H7 (cell line): ENCODE results near the gene FCN2. TPM values are rescaled to one million over a fixed set of nuclear protein-coding genes. Genes with fewer than 3 reads are reported as not detected.

Experiments used
- DNase-seq: peaks from one replicate; pipeline ENCODE4 v3.0.0; 2012
- H3K27me3 ChIP-seq: 2 replicates; pipeline ENCODE4 v1.6.0; 2011; ENCODE audit warnings: mild to moderate bottlenecking, low read length; ENCODE audit not compliant: control insufficient read depth, insufficient read depth
- H3K36me3 ChIP-seq: replicated peaks from 2 replicates; pipeline ENCODE4 v1.5.1; 2011; ENCODE audit warnings: low read length; ENCODE audit not compliant: control insufficient read depth, insufficient read depth
- H3K4me3 ChIP-seq: 2 replicates; pipeline ENCODE4 v1.5.1; 2011; ENCODE audit warnings: low read depth, mild to moderate bottlenecking, control low read depth, low read length, moderate library complexity; ENCODE audit not compliant: insufficient read depth
- total RNA-seq: library from RNA; depleted of rRNA; stranded (reverse); fragments of >200 nt; shearing (Covaris generic); gene quantifications from 2 replicates; pipeline ENCODE4 v1.2.3, GENCODE V29; 2014; rRNA removed

FCN2 gene
- total RNA-seq, 1 experiment from 2014 or later, result not detected

DNA sequence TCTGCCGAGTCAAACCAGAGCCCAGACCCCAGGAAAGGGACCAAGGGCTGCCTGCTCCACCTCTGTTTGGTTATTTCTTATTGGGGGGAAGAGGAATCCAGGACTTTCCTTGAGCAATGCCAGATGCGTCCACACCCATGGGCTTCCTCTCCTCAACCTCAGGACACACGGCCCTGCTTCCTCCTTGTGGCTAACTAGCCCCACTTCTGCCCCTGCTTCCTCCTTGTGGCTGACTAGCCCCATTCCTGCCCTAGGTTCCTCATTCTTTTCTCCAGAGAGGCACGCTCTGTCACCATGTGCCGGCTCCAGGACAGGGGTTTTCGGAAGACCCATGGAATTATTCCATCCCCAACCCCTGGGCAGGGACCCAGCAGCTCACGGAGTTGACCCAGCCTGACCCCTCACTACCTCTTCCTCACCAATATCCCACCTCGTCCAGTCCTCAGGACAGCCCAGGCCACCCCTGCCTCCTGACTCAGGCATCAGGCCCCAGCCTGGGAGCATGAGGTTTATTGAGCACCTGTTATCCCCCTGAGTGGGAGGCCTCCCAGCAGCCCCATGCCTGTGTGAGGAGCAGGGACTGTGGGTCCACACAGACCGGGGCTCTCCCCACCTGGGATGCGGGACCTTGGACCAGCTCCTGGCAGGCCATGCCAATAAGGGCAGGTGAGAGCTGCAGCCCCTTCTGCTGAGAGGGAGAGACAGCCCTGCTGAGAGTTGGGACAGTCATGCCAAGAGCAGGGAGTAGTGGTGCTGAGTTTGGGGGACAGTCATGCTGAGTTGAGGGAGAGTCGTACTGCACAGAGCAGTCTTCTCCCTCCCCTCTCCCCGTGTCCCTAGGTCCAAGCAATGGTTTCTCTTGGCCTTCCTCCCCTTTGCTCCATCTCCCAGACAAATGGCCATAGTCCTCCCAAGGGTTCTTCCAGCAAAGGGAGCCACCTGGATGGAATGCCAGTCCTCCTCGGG is 48.9 kb downstream of the FCN2 start:
- Histone ChIP-seq H3K36me3 (no peaks in the 10 kb centered on the region), H3K4me3 (no peak overlapping the region), H3K27me3 (no peaks in the 10 kb centered on the region)
- peak; percentile 47 for DNase-seq

DNA sequence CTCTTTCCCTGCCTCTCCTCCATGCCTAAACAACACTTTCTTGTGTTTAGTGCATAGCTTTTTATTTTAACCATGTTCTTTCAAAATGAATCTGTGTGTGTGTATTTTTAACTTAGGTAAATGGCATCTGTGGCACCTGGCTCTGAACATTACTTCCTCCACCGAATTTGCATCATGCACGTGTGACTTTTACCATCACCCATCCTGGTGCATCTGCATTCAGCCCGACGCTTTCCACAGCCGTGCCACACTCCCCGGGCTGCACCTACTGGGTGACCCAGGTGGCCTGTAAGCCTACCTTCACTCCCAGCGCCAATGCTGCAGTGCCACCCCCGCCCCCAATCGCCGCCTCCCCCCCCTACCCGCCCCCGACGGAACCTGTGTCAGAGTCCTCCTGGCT is 49.8 kb downstream of the FCN2 start:
- no peaks in the 10 kb centered on the region for H3K36me3 ChIP-seq
- H3K27me3 ChIP-seq, result no peaks in the 10 kb centered on the region
- no peak overlapping the region for H3K4me3 ChIP-seq
- peak; percentile 60 for DNase-seq

DNA sequence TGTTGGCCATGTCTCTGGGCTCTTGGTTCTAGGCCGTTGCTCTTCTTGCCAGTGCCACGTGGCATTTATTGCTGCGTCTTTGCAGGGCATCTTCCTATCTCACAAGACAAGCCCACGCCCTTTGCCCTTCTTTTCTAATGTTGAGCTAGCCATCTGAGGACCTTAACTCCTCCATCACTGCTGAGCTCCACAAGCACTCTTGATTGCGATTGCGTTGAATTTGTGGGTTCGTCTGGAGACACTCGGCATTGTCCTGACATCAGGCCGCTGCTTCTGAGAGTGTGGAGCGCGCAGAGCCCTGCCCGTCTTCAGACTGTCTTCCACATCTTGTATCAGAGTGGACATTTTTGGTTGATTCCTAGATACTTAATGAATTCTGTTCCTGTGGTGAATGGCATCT is 51.6 kb downstream of the FCN2 start:
- no peak overlapping the region for H3K4me3 ChIP-seq
- no peaks in the 10 kb centered on the region for H3K36me3 ChIP-seq
- H3K27me3 ChIP-seq, result no peaks in the 10 kb centered on the region
- DNase-seq, result no peak

DNA sequence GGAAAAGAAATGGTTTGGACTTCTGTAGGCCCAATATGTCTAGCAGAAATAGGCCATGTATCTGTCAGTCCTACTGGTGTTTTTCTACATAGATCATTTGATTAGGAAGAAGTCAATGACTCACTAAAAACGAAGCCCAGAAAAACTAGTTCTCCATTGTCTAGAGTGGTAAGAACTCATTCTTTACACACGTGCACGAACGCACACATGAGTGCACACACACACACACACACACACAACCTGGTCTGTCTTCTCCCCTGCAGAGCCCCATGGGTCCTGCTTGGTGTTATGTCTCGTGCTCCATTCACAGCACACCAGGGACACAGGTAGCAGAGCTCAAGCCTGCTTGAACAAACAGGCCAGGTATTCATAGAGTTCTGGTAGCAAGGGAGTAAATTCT is 52.0 kb downstream of the FCN2 start:
- Histone ChIP-seq H3K36me3 (no peaks in the 10 kb centered on the region), H3K27me3 (no peaks in the 10 kb centered on the region), H3K4me3 (no peak overlapping the region)
- DNase-seq, result no peak

DNA sequence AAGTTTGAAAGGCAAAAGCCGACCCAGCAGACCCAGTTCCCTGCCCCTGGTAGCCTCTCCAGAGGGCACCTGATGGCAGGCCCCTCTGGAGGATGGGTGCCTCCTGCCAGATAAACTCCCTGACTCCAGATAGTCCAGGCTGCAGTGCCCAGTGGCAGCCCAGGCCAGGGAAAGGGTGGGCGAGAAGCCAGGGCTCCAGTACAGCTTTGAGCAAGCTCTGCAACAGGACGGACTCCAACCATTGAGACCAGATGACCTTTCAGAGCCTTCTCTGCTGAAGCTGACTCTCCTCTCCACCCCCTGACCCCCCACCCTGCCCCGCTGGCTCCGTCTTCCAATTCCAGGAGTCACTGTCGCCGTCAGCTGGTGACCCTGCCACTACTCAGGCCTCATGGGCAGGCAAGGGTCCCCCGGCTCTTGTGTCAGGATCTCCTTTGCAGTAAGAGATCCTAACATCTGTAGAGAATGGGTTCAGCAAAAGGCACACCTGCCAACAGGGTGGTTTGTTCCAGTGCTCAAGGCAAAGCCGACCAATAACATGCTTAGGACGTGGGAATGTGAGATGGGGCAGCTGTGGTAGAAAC is 52.6 kb downstream of the FCN2 start:
- DNase-seq, result peak; percentile 18
- H3K27me3 ChIP-seq, result no peaks in the 10 kb centered on the region
- H3K36me3 ChIP-seq, result no peaks in the 10 kb centered on the region
- no peak overlapping the region for H3K4me3 ChIP-seq

DNA sequence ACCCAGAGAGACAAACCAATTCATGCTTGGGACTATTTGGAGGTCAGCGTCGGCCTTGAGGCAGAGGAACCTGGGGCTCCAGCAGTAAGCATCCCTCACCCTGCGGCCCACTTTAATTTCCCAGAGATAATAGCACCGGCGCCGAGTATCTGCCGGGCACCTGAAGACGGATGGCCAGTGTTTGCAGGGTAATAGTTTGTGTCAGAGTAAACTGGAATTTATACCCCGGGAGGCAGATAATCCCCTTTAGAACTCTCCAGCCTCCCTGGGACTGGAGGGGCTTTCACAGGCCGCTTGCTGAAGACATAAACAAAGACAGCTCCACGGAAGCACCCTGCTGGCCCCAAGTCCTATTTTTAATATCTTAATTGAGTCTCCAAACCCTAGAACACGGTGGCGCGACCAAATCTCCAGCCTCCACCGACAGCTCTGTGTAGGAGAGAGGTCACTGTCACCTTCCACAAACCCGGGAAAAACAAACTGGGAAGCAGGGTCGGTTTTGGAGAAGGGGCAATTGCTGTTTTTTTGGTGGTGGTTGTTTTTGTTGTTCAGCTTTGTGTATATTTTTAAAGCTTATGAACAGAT is 54.5 kb downstream of the FCN2 start:
- DNase-seq, result peak; percentile 67

DNA sequence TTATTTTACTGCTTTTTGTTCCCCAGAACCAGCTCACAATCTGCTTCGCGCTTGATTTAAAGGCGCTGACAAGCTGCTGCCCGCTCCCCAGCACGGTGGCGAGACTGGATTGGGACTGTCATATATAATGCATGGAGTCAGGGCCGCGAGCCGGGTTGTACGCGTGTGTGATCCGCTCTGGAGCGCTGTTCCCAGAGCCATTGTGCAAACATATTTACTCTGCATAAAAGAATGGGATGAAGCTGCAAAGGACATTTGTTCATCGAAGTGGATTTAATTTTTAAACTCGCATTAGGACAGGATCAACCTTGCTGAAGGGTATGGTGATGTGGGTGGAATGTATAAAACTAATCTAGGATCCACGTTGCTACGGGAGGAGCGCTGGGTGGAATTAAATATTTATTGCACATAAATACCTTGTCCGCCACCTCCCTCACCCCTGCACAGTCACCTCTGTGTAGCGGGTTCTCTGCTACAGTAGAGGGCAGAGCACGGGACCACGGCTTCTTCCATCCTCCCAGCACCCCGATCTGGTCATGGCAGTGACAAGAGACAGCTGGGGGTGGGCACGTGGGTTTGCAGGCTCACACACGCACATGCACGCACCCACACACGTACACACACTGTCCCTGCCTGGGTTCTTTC is 55.2 kb downstream of the FCN2 start:
- Histone ChIP-seq H3K4me3 (no peak overlapping the region), H3K36me3 (no peaks in the 10 kb centered on the region), H3K27me3 (no peaks in the 10 kb centered on the region)
- DNase-seq, result peak; percentile 23

More for the DNA sequence above, 54.5 kb downstream of the FCN2 start:
- no peak overlapping the region for H3K4me3 ChIP-seq
- no peaks in the 10 kb centered on the region for H3K36me3 ChIP-seq
- no peaks in the 10 kb centered on the region for H3K27me3 ChIP-seq

DNA sequence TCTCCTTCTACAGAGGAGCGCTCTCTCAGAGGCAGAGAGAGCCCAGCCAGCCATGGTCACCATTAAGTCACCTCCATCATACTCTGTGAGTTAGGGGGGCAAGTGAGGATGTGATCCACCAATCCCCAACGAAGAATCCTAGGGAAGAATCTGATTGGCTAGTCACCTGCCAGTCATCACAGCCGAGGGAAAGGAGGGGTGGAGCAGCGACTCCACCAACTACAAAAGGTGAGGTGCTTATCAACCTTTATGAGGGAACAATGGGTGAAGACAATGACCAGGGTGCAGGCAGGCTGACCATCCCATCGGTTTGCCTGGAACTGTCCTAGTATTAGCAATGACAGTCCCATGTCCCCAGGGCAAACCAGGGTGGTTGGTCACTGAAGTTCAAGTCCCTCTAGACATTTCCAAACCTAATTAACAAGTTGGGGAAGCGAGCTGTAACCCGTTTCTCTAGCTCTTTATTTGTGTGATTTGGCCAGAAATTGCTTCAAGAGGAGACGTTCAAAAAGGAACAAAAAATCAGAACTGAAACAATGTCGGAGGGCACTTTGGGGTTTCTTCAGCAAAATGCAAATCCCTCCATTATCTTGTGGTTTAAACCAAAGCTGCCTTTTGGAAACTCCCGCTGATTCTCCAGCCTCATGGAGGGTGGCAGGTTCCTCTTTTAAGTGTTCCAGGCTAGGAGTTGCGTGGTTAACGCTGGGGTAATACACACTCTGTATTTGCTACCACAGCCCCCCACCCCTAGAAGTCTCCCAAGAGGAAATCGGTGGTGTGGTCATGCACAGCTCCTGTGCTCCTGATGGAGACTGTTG is 55.9 kb downstream of the FCN2 start:
- no peaks in the 10 kb centered on the region for H3K27me3 ChIP-seq
- no peaks in the 10 kb centered on the region for H3K36me3 ChIP-seq
- DNase-seq, result peak; percentile 77
- no peak overlapping the region for H3K4me3 ChIP-seq

Other genes starting within 250 kb of the FCN2 start
- gene COL5A1, start 239.0 kb upstream of the FCN2 start, total RNA-seq, result 10.1 and 11.3 TPM in 2 replicates
- gene FCN1, start 37.1 kb downstream of the FCN2 start, total RNA-seq, result not detected in 2 replicates
- 42.9 and 58.2 TPM in 2 replicates for gene OLFM1, start 206.9 kb downstream of the FCN2 start, total RNA-seq